Motor neuron (in vitro differentiated cells): ENCODE measurements around the gene FAM110C. TPM values are rescaled to one million over a fixed set of nuclear protein-coding genes. Genes with fewer than 3 reads are reported as not detected.
"Not testable (repeated sequence)": the region's sequence is repeated elsewhere in the genome, so short reads cannot be mapped to it uniquely, and the experiment has no call there.

Experiments used
- ATAC-seq, 8 experiments: fragments of 200-7000 bp; cut with Tn5 transposase; replicated peaks in 6 of 8; 2 replicates each; pipeline ENCODE4 v1.8.0; 2021; ENCODE audit warnings: mild to moderate bottlenecking in 8 of 8, moderate library complexity in 8 of 8
- H3K27ac ChIP-seq, 2 donors: fragments of 250-450 bp; sonication (Bioruptor Pico); 2 replicates each; pipeline ENCODE4 v1.9.0; 2021; ENCODE audit warnings: antibody characterized with exemption in 2 of 2, mild to moderate bottlenecking in 2 of 2, moderate library complexity in 1 of 2
- H3K4me1 ChIP-seq, 2 donors: fragments of 250-450 bp; sonication (Bioruptor Pico); replicated peaks in 1 of 2; 2 replicates each; pipeline ENCODE4 v1.6.1; 2021; ENCODE audit warnings: antibody characterized with exemption in 2 of 2, mild to moderate bottlenecking in 2 of 2, moderate library complexity in 1 of 2
- H3K4me3 ChIP-seq, 5 donors: fragments of 250-450 bp; sonication (Bioruptor Pico); 2 replicates each; pipeline ENCODE4 v1.9.0; 2021; ENCODE audit warnings: antibody characterized with exemption in 5 of 5, mild to moderate bottlenecking in 5 of 5, moderate library complexity in 4 of 5
- WGBS, 10 experiments: fragments of 450-650 bp; shearing (Covaris generic); methylation state at CpG; one replicate each; pipeline ENCODE4 v1.0.0; 2022; 5-methylcytosine and 5-hydroxymethylcytosine counted together
- in situ Hi-C, 9 experiments: fragments of 400-800 bp; cut with MboI; loops; one replicate each; pipeline ENCODE4 v1.15.0; 2021; ENCODE audit warnings: low sequenced_read_pairs in 9 of 9, low pct_unique_long_range_greater_than_20kb in 2 of 9; ENCODE audit not compliant: unreplicated experiment in 9 of 9
- total RNA-seq, 8 experiments: library from RNA; unstranded; fragments of 300-600 nt; gene quantifications; 2 replicates each; pipeline versions ENCODE4 v1.2.3 to v1.2.4, GENCODE V29; 2022

Gene FAM110C
- total RNA-seq, 8 experiments from 2014 or later: 0.11 to 2.4 (median 0.19) TPM; not detected in 3

DNA sequence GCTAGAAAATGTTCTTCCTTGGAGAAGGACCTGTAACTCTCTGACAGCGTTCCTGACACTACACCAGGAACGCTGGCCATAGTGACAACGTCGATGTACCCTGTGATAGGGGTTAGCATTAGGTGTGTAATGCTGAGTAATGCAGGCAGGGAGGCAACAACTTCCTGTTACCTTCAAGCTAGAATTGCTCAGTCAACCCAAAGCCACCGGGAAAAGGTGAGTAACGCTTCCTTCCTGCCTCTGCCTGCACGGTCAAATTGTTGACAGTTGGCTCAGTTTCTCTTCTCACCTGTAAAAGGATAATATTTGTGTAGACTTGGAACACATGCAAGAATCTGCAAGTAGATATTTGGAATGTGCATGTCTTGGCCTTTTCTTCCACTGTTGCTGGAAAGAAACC, 12.7 kb downstream of the FAM110C start:
- 40 to 100% (median 85%) methylated on average over 1 to 6 of the region's 7 CpGs; no CpG with 5 or more reads in 3 of the 10 experiments for whole genome bisulfite sequencing, 10 experiments
- Histone ChIP-seq H3K4me1 (no peaks in the 10 kb centered on the region), H3K27ac (no peak overlapping the region), H3K4me3 (no peak overlapping the region)
- no peak for ATAC-seq
- in situ Hi-C loops: no loop called here

DNA sequence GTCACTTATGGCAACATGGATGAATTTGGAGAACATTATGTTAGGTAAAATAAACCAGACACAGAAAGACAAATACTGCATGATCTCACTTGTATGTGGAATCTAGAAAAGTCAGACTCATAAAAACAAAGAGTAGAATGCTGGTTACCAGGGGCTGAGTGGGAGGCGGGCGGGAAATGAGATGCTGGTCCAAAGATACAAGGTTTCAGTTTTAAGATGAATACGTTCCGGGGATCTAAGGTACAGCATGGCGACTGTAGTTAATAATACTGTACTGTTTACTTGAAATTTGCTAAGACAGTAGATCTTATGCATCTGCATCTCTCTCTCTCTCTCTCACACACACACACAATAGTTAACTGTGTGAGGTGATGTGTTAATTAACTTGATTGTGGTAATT, 14.2 kb downstream of the FAM110C start:
- WGBS, 10 experiments: 40 to 100% (median 88%) methylated on average over 2 to 5 of the region's 5 CpGs; no CpG with 5 or more reads in 3 of the 10 experiments
- ATAC-seq: no peak
- H3K4me3 ChIP-seq: no peak overlapping the region
- no peak overlapping the region for H3K27ac ChIP-seq
- in situ Hi-C loops: no loop called here
- H3K4me1 ChIP-seq: peaks cover 0 to 3% of the 10 kb centered on the region in 2 donors

- in situ Hi-C loops: no loop called here
- no peak overlapping the region for H3K4me3 ChIP-seq
- peaks cover 0 to 3% of the 10 kb centered on the region in 2 donors for H3K4me1 ChIP-seq
- no peak overlapping the region for H3K27ac ChIP-seq
- 0 to 100% (median 14%) methylated on average over 1 of the region's 1 CpG; no CpG with 5 or more reads in 3 of the 10 experiments for WGBS, 10 experiments
- ATAC-seq: no peak
Observed at GRCh38 chr2:29253-29652, 17.1 kb downstream of the FAM110C start.

GRCh38 chr2:28406-28975, 17.8 kb downstream of the FAM110C start:
- H3K27ac ChIP-seq: no peak overlapping the region
- no peak for ATAC-seq
- H3K4me1 ChIP-seq: peaks cover 0 to 3% of the 10 kb centered on the region in 2 donors
- in situ Hi-C loops: no loop called here
- no peak overlapping the region for H3K4me3 ChIP-seq
- WGBS, 10 experiments: 0 to 100% (median 43%) methylated on average over 1 to 4 of the region's 5 CpGs; no CpG with 5 or more reads in 1 of the 10 experiments

DNA sequence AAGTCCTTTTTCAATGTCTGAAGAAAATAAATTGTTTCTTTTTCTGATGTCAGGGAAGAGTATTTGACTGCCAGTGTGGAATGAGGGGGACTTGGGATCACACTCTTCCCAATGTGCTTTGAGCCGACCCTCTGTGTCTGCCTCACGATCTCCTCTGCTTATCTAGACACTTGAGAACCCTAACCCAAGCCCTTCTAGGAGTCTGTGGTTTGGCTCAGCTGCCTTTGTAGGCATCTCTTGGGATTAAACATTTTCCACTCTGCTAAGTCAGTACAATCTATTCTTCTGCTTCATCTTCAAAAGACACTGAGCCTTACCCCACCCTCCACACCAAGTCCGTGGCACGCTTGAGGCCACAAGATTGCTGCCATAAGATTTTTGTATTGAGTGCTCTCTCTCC, 19.4 kb downstream of the FAM110C start:
- H3K4me1 ChIP-seq: peaks cover 0 to 3% of the 10 kb centered on the region in 2 donors
- H3K4me3 ChIP-seq: no peak overlapping the region
- no peak for ATAC-seq
- WGBS, 10 experiments: 0 to 100% (median 100%) methylated on average over 1 to 3 of the region's 4 CpGs; no CpG with 5 or more reads in 5 of the 10 experiments
- in situ Hi-C loops: no loop called here
- no peak overlapping the region for H3K27ac ChIP-seq

DNA sequence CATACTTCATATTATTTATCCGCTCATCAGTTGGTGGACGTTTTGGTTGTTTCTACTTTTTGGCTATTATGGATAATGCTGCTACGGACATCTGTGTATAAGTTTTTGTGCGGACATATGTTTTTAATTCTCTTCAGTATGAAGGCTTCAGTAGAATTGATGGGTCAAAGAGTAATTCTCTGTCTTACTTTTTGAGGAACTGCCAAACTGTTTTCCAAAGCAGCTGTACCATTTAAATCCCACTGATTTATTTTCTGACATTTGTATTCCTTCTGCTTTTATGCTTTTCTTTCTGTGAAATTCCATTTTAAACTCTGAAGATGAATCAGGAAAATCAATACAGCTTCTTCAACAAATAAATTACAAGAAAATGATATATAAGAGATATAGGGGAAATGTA, 20.8 kb downstream of the FAM110C start:
- Histone ChIP-seq H3K4me3 (no peak overlapping the region), H3K4me1 (peaks cover 0 to 3% of the 10 kb centered on the region in 2 donors), H3K27ac (no peak overlapping the region)
- 20 to 93% (median 83%) methylated on average over 4 of the region's 4 CpGs for WGBS, 10 experiments
- ATAC-seq: no peak
- in situ Hi-C loops: no loop called here

DNA sequence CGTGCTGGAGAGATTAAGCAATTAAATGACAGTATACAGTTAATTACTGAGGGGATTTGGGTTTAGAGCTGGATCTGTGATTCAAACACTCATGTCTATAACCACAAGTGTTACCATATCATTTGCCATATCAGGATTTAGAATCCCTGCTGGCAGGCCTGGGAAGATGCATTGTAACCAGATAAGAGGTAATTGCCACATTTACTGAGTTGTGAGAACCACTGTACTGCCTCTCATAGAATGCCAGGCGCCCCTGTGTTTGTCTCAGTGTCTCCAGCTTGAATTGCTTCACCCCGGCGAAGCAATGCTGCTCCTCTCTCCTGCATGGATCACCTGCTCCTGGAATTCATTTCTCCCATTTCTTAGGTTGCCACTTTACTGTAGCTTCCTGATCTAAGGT, 21.7 kb downstream of the FAM110C start:
- H3K4me1 ChIP-seq, H3K27ac ChIP-seq, ATAC-seq, in situ Hi-C loops, H3K4me3 ChIP-seq: not testable (repeated sequence)
- 0 to 100% (median 71%) methylated on average over 1 to 4 of the region's 4 CpGs; no CpG with 5 or more reads in 1 of the 10 experiments for WGBS, 10 experiments

DNA sequence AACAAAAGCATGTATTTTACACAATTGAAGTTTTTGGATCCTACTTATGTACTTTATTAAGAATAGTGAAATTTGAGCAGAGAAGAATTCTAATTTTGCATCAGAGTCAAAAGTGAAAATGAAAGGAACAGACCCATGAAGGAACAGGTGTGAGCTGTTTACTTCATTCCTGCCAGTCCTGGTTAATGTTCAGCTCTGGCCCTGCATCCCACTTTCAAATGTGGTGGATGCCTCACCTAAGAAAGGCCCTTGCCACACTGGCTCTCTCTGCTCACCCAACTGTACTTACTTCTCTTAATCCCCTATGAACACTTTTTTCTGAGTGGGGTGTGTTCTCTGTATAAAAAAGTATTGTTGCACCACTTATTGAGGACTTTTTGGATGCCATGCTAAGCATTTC, 22.2 kb downstream of the FAM110C start:
- no peak overlapping the region for H3K4me3 ChIP-seq
- in situ Hi-C loops: no loop called here
- peaks cover 0 to 3% of the 10 kb centered on the region in 2 donors for H3K4me1 ChIP-seq
- no peak overlapping the region for H3K27ac ChIP-seq
- ATAC-seq: no peak

GRCh38 chr2:23283-23682, 23.0 kb downstream of the FAM110C start:
- Histone ChIP-seq H3K4me1 (peaks cover 0 to 3% of the 10 kb centered on the region in 2 donors), H3K4me3 (no peak overlapping the region), H3K27ac (no peak overlapping the region)
- no peak for ATAC-seq
- WGBS, 10 experiments: 36 to 100% (median 88%) methylated on average over 1 of the region's 1 CpG; no CpG with 5 or more reads in 3 of the 10 experiments
- in situ Hi-C loops: no loop called here

DNA sequence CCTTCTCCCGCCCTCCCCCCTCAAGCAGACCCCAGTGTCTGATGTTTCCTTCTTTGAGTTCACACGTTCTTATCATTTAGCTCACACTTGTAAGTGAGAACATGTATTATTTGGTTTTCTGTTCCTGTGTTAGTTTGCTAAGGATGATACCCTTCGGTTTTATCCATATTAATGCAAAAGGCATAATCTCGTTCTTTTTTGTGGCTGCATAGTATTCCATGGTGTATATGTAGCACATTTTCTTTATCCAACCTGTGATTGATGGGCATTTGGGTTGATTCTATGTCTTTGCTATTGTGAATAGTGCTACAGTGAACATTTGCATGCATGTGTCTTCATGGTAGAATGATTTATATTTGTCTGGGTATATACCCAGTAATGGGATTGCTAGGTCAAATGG, 24.1 kb downstream of the FAM110C start:
- H3K27ac ChIP-seq, H3K4me1 ChIP-seq, in situ Hi-C loops, ATAC-seq, H3K4me3 ChIP-seq: not testable (repeated sequence)
- 0 to 92% (median 53%) methylated on average over 1 to 4 of the region's 4 CpGs; no CpG with 5 or more reads in 1 of the 10 experiments for WGBS, 10 experiments

DNA sequence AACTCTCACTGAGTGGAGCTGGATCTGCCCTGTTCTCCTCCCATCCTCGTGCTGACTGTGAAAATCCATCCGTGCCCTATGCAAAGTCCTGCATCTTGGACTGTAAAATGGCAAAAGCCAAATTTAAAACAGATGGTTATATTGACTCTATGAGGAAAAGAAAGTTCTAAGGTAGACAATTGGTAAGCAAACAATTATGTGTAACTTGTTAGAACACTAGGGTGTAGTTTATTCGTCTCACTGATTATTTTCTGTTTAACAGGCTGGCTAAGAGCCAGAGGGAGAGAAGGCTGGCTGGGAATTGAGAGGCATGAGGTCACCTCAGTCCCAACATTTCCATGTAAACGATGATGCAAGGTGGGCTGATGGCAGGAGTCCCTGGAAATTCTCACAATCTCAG, 26.0 kb downstream of the FAM110C start:
- WGBS, 10 experiments: 0 to 100% (median 63%) methylated on average over 1 to 4 of the region's 4 CpGs; no CpG with 5 or more reads in 3 of the 10 experiments
- H3K4me1 ChIP-seq, in situ Hi-C loops, H3K4me3 ChIP-seq, H3K27ac ChIP-seq: not testable (repeated sequence)
- peak in 6 of 8 experiments; percentile 37 to 59 (median 49) for ATAC-seq

DNA sequence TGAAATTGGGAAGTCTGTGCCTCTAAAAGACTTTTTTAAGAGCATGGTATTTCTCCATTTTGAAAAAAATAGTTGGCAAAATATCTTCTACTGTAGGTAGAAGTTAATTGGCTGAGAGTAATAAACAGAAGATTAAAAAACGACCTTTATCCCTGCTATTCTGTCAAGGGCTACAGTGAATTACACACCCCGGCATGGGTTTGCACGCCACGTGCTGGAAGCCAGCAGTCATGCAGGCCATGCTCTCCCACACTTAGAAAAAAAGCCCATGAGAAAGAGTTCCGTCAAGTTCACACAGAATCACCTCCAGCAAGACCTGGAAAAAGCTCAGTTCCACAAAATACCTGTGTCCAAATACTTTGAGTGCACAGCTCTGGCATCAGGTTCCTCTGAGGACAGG, 26.8 kb downstream of the FAM110C start:
- no peaks in the 10 kb centered on the region for H3K4me1 ChIP-seq
- in situ Hi-C loops: no loop called here
- 0 to 87% (median 58%) methylated on average over 1 to 5 of the region's 5 CpGs; no CpG with 5 or more reads in 1 of the 10 experiments for WGBS, 10 experiments
- ATAC-seq: no peak
- no peak overlapping the region for H3K4me3 ChIP-seq
- H3K27ac ChIP-seq: no peak overlapping the region

DNA sequence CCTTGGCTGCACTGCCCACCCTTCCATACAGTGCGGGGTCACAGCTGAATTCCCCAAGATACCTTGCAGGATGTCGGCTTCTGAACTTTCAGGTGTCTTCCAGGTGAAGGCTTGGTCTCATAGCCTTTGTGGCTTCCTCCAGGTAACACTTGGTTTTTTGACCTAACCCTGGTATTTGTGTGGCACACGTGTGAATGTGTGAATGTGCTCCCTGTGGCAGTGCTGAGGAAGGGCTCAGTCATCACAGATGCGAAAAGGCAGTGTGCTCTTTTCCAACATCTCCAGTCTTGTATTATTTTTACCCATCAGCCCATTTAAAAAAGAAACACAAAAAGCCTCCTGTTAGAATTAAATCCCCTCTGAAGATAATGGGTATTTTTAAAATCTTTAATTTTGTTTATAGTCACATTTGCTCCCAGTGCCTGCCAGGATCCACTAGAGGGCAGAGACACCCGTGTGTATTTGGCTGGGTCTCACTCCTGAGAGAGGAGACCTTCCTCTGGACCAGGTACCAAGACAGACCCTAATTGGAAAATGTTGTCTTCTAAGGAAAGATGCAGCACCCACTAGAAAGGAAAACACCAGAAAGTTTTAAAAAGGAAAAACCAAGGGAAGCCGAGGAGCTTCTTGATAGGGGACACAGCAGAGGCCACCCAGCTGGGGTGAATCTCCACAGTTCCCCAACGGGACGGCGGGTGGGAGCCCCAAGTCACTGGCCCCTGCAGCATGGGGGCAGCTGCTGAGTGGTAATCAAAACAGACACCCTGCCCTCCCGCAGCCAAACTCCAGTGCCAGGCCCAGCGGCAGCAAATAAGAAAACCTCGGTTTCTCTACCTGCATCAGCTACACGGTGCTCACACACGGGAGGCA, 27.7 kb downstream of the FAM110C start:
- in situ Hi-C loops: no loop called here
- WGBS, 10 experiments: 0 to 92% (median 65%) methylated on average over 2 to 14 of the region's 14 CpGs; no CpG with 5 or more reads in 1 of the 10 experiments
- no peak overlapping the region for H3K27ac ChIP-seq
- H3K4me1 ChIP-seq: no peaks in the 10 kb centered on the region
- peak in 6 of 8 experiments; percentile 31 to 73 (median 48) for ATAC-seq
- no peak overlapping the region for H3K4me3 ChIP-seq
